Esophagus squamous epithelium (tissue), 4 donors: ENCODE results near the gene PARD3.

Experiments
- CTCF ChIP-seq, 6 experiments: fragments of 450-650 bp in 4 of 6; fragments of 200-600 bp in 2 of 6; sonication (generic) in 2 of 6; IDR thresholded peaks; one replicate each; pipeline ENCODE4 v1.5.1; 2016 to 2019; ENCODE audit warnings: antibody characterized with exemption in 6 of 6, mild to moderate bottlenecking in 4 of 6, moderate library complexity in 4 of 6
- POLR2A ChIP-seq, 4 donors: fragments of 450-650 bp; IDR thresholded peaks; one replicate each; pipeline ENCODE4 v1.6.1; 2017; ENCODE audit warnings: antibody characterized with exemption in 4 of 4, mild to moderate bottlenecking in 4 of 4, moderate library complexity in 3 of 4

- no peak for TF ChIP-seq POLR2A (IDR thresholded peaks at IDR 0.05)
- TF ChIP-seq CTCF (IDR thresholded peaks at IDR 0.05): no peak
These were observed 77.9 kb downstream of the PARD3 start for GRCh38 chr10:34736976-34737771.
